ENCODE results near the gene AKAP6. TPM values are rescaled to one million over a fixed set of nuclear protein-coding genes. Genes with fewer than 3 reads are reported as not detected.

Gene AKAP6
- total and polyA plus RNA-seq, 8 donors, result 3.7 to 7.2 (median 6.0) TPM

DNA sequence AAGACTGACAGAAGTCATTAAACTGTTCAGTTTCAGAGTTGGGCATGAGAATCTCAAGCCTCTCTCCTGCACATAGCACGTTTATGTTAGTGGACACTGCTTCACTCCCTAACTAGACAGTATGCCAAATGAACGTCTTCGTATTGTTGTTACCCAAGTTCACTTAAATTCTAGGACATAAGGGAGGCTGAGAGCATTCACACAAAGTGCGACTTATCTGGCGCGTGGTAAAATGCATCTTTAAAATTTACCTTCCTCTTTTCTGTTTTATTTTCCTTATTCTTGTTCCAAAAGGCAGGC lies 166.3 kb downstream of the AKAP6 start:
- intact Hi-C loops (cut with DNase I), result no loop called here
- Histone ChIP-seq H3K4me1 (no peaks in the 10 kb centered on the region), H3K4me3 (no peak overlapping the region), H3K9me3 (no peaks in the 10 kb centered on the region), H3K36me3 (no peaks in the 10 kb centered on the region), H3K27ac (no peak overlapping the region), H3K27me3 (no peaks in the 10 kb centered on the region)
- ATAC-seq (no peak), DNase-seq (no peak)
- TF ChIP-seq, protein P1, sequence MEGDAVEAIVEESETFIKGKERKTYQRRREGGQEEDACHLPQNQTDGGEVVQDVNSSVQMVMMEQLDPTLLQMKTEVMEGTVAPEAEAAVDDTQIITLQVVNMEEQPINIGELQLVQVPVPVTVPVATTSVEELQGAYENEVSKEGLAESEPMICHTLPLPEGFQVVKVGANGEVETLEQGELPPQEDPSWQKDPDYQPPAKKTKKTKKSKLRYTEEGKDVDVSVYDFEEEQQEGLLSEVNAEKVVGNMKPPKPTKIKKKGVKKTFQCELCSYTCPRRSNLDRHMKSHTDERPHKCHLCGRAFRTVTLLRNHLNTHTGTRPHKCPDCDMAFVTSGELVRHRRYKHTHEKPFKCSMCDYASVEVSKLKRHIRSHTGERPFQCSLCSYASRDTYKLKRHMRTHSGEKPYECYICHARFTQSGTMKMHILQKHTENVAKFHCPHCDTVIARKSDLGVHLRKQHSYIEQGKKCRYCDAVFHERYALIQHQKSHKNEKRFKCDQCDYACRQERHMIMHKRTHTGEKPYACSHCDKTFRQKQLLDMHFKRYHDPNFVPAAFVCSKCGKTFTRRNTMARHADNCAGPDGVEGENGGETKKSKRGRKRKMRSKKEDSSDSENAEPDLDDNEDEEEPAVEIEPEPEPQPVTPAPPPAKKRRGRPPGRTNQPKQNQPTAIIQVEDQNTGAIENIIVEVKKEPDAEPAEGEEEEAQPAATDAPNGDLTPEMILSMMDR (IDR thresholded peaks at IDR 0.05), result no peak

DNA sequence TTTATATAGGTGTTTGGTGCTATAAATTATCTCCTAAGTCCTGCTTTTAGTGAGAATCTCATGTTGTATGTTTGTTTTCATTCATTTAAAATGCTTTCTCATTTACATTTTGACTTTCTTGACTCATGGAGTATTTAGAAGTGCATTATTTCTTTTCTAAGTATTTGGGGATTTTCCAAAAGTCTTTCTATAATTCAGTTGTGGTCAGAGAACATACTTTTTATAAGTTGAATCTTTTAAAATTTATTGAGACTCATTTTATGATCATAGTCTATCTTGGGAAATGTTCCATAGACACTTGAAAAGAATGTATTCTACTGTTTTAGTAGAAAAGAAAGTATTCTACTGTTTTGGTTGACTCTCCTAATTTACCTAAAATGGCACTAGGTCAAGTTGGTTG lies 168.2 kb downstream of the AKAP6 start:
- H3K4me3 ChIP-seq, result no peak overlapping the region

GRCh38 chr14:32507029-32507984 lies 178.2 kb downstream of the AKAP6 start:
- H3K4me3 ChIP-seq, result no peak overlapping the region
- H3K4me1 ChIP-seq, result no peaks in the 10 kb centered on the region
- no peak for ATAC-seq
- intact Hi-C loops (cut with DNase I), result no loop called here
- TF ChIP-seq, protein P1 (IDR thresholded peaks at IDR 0.05), result no peak
- H3K27ac ChIP-seq, result no peak overlapping the region
- H3K36me3 ChIP-seq, result no peaks in the 10 kb centered on the region
- DNase-seq, result no peak
- no peaks in the 10 kb centered on the region for H3K9me3 ChIP-seq
- no peaks in the 10 kb centered on the region for H3K27me3 ChIP-seq

More for the DNA sequence above, 168.2 kb downstream of the AKAP6 start:
- Histone ChIP-seq H3K36me3 (no peaks in the 10 kb centered on the region), H3K27ac (no peak overlapping the region), H3K27me3 (no peaks in the 10 kb centered on the region), H3K4me1 (no peaks in the 10 kb centered on the region), H3K9me3 (no peaks in the 10 kb centered on the region)
- DNase-seq, result no peak
- TF ChIP-seq, protein P1 (IDR thresholded peaks at IDR 0.05), result no peak
- no peak for ATAC-seq
- intact Hi-C loops (cut with DNase I), result no loop called here

DNA sequence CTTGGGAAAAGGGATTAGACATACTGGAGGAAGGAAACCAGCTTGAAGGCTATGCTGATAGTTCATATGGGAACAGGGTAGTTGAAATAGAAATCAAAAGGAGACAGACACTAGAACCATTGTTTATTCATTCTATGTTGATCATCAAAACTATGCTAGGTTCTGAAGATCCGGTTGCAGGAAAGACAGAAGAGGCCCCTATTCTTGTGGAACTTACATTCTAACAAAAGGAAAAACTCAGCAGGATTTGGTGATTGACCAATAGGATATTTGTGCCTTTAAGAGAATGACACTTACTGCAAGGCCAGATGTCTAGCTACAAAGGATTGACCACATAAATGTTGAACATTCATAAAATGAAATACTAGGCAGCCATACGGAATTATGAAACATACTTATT lies 179.2 kb downstream of the AKAP6 start:
- H3K36me3 ChIP-seq, result no peaks in the 10 kb centered on the region
- intact Hi-C loops (cut with DNase I), result no loop called here
- ATAC-seq, result no peak
- H3K4me1 ChIP-seq, result no peaks in the 10 kb centered on the region
- DNase-seq, result no peak
- no peaks in the 10 kb centered on the region for H3K27me3 ChIP-seq
- H3K27ac ChIP-seq, result no peak overlapping the region
- H3K9me3 ChIP-seq, result no peaks in the 10 kb centered on the region
- H3K4me3 ChIP-seq, result no peak overlapping the region
- TF ChIP-seq, protein P1 (IDR thresholded peaks at IDR 0.05), result no peak

DNA sequence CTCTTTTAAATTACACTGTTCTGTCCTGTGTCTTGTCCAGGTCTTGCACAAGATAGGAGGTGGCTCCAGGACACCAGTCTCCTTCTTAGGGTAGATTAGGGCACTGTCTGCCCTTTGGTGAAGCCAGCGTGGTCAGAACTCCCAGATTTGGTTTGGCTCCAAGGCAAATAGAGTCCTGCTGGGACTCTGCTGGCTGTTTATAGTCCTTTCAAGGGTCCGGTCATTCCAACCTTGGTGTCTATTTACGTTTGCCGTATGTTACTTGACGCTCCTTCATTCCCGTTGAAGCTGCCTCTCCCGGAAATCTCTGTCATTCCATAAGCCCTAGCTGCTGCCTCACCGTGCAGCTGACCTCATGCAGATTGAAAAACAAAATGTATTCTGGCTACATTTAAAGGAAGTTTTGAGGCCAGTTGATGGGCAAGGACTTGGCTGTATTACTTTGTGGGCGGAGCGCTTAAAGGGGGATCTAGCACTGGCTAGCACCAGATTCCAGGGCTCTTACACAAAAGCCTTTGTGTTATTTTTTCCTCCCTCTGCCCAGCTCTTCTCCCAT lies 180.6 kb downstream of the AKAP6 start:
- Histone ChIP-seq H3K36me3 (no peaks in the 10 kb centered on the region), H3K27ac (no peak overlapping the region), H3K4me3 (no peak overlapping the region), H3K4me1 (no peaks in the 10 kb centered on the region), H3K9me3 (no peaks in the 10 kb centered on the region), H3K27me3 (no peaks in the 10 kb centered on the region)
- DNase-seq, result peak in 3 of 4 donors; percentile 26 to 44 (median 39)
- intact Hi-C loops (cut with DNase I), result no loop called here
- TF ChIP-seq, protein P1 (IDR thresholded peaks at IDR 0.05), result no peak
- peak; percentile 76 for ATAC-seq
